Testis (tissue), 2 donors: ENCODE measurements around the gene CNBD2.
"Not testable (repeated sequence)": the region's sequence is repeated elsewhere in the genome, so short reads cannot be mapped to it uniquely, and the experiment has no call there.

Source experiments
- POLR2A ChIP-seq: fragments of 450-650 bp; IDR thresholded peaks from one replicate; pipeline ENCODE4 v1.6.1; 2017; ENCODE audit warnings: antibody characterized with exemption, mild to moderate bottlenecking, moderate library complexity
- TF ChIP-seq, protein P1 (sequence below), 3 experiments: fragments of 450-650 bp in 2 of 3; fragments of 200-600 bp in 1 of 3; sonication (generic) in 1 of 3; IDR thresholded peaks; one replicate each; pipeline ENCODE4 v1.5.1; 2016 to 2019; ENCODE audit warnings: antibody characterized with exemption in 3 of 3, mild to moderate bottlenecking in 2 of 3, moderate library complexity in 1 of 3

DNA sequence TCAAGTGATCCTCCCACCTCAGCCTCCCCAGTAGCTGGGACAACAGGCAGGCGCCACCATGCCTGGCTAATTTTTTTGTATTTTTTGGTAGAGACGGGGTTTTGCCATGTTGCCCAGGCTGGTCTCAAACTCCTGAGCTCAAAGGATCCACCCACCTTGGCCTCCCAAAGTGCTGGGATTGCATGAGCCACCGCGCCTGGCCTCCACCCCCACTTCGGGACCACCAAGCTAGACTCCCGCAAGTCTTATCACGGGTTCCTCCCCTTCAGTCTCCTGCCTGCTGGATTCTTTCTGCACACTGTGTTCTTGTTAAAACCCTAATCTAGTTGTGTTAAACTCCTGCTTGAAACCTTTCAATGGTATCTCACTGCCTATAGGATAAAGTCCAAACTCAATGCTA, 57.7 kb downstream of the CNBD2 start:
- TF ChIP-seq, protein P1, sequence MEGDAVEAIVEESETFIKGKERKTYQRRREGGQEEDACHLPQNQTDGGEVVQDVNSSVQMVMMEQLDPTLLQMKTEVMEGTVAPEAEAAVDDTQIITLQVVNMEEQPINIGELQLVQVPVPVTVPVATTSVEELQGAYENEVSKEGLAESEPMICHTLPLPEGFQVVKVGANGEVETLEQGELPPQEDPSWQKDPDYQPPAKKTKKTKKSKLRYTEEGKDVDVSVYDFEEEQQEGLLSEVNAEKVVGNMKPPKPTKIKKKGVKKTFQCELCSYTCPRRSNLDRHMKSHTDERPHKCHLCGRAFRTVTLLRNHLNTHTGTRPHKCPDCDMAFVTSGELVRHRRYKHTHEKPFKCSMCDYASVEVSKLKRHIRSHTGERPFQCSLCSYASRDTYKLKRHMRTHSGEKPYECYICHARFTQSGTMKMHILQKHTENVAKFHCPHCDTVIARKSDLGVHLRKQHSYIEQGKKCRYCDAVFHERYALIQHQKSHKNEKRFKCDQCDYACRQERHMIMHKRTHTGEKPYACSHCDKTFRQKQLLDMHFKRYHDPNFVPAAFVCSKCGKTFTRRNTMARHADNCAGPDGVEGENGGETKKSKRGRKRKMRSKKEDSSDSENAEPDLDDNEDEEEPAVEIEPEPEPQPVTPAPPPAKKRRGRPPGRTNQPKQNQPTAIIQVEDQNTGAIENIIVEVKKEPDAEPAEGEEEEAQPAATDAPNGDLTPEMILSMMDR (IDR thresholded peaks at IDR 0.05) = not testable (repeated sequence)
- TF ChIP-seq POLR2A = not testable (repeated sequence)
